ENCODE measurements around the gene ZDHHC24.

ZDHHC24 gene

GRCh38 chr11:66564984-66565383 is 19.1 kb upstream of the ZDHHC24 start:
- no peak for DNase-seq (ENCODE audit: low read depth)

GRCh38 chr11:66564538-66564937 is 18.7 kb upstream of the ZDHHC24 start:
- no peak for DNase-seq (ENCODE audit: low read depth)

GRCh38 chr11:66563832-66564231 is 18.0 kb upstream of the ZDHHC24 start:
- DNase-seq (ENCODE audit: low read depth) = no peak

- DNase-seq (ENCODE audit: low read depth) = no peak
These were observed 17.2 kb upstream of the ZDHHC24 start for GRCh38 chr11:66562907-66563583.

GRCh38 chr11:66562275-66562674 is 16.4 kb upstream of the ZDHHC24 start:
- no peak for DNase-seq (ENCODE audit: low read depth)

GRCh38 chr11:66561975-66562248 is 16.1 kb upstream of the ZDHHC24 start:
- no peak for DNase-seq (ENCODE audit: low read depth)

- DNase-seq (ENCODE audit: low read depth) = no peak
These were observed 15.5 kb upstream of the ZDHHC24 start for GRCh38 chr11:66561178-66561974.

GRCh38 chr11:66559866-66560676 is 14.2 kb upstream of the ZDHHC24 start:
- DNase-seq (ENCODE audit: low read depth) = no peak

GRCh38 chr11:66559142-66559865 is 13.5 kb upstream of the ZDHHC24 start:
- peak; percentile 20 for DNase-seq (ENCODE audit: low read depth)

- DNase-seq (ENCODE audit: low read depth) = no peak
These were observed 12.0 kb upstream of the ZDHHC24 start for GRCh38 chr11:66557733-66558326.

- DNase-seq (ENCODE audit: low read depth) = no peak
These were observed 10.2 kb upstream of the ZDHHC24 start for GRCh38 chr11:66556086-66556485.

GRCh38 chr11:66555416-66555815 is 9.6 kb upstream of the ZDHHC24 start:
- no peak for DNase-seq (ENCODE audit: low read depth)

GRCh38 chr11:66554602-66555001 is 8.8 kb upstream of the ZDHHC24 start:
- no peak for DNase-seq (ENCODE audit: low read depth)

GRCh38 chr11:66550887-66551286 is 5.0 kb upstream of the ZDHHC24 start:
- no peak for DNase-seq (ENCODE audit: low read depth)

- no peak for DNase-seq (ENCODE audit: low read depth)
These were observed 3.8 kb upstream of the ZDHHC24 start for GRCh38 chr11:66549696-66550095.

- no peak for DNase-seq (ENCODE audit: low read depth)
These were observed 3.2 kb upstream of the ZDHHC24 start for GRCh38 chr11:66548774-66549630.

GRCh38 chr11:66548041-66548440 is 2.2 kb upstream of the ZDHHC24 start:
- no peak for DNase-seq (ENCODE audit: low read depth)

GRCh38 chr11:66547662-66548009 is 1.8 kb upstream of the ZDHHC24 start:
- no peak for DNase-seq (ENCODE audit: low read depth)

- DNase-seq (ENCODE audit: low read depth) = no peak
These were observed 1.3 kb upstream of the ZDHHC24 start for GRCh38 chr11:66546966-66547661.

GRCh38 chr11:66546368-66546965 is 619 bp upstream of the ZDHHC24 start, which contains the start of gene ACTN3:
TSS of gene ACTN3 (plus strand) at chr11:66546903. CDS start at chr11:66546938, 35 bp downstream.
- DNase-seq (ENCODE audit: low read depth) = no peak
